Stomach smooth muscle (tissue), 2 donors: ENCODE measurements around the gene UQCC5.

Experiments used
- H3K27ac ChIP-seq: one replicate; pipeline ENCODE4 v1.7.0; 2013; ENCODE audit warnings: mild to moderate bottlenecking, low read length, inconsistent platforms
- H3K27me3 ChIP-seq, 2 donors: one replicate each; pipeline ENCODE4 v1.7.0; 2013; ENCODE audit warnings: low read length in 2 of 2; ENCODE audit not compliant: insufficient read depth in 2 of 2, control insufficient read depth in 1 of 2
- H3K36me3 ChIP-seq, 2 donors: one replicate each; pipeline ENCODE4 v1.7.0; 2013; ENCODE audit warnings: low read length in 2 of 2; ENCODE audit not compliant: control insufficient read depth in 2 of 2, insufficient read depth in 2 of 2
- H3K4me1 ChIP-seq: one replicate; pipeline ENCODE4 v1.7.0; 2013; ENCODE audit warnings: low read length; ENCODE audit not compliant: control insufficient read depth, insufficient read depth
- H3K4me3 ChIP-seq, 2 donors: one replicate each; pipeline ENCODE4 v1.7.0; 2013; ENCODE audit warnings: low read length in 2 of 2
- H3K9ac ChIP-seq, 2 donors: one replicate each; pipeline ENCODE4 v1.7.0; 2013; ENCODE audit warnings: low read length in 2 of 2, mild to moderate bottlenecking in 1 of 2
- H3K9me3 ChIP-seq, 2 donors: one replicate each; pipeline ENCODE4 v1.7.0; 2013; ENCODE audit warnings: low read length in 2 of 2; ENCODE audit not compliant: control insufficient read depth in 2 of 2
- donor health status: healthy.
- donor health status: Pancreatic carcinoma.

UQCC5 gene

GRCh38 chr3:52506266-52506966, 30.0 kb upstream of the UQCC5 start:
- Histone ChIP-seq H3K9me3 (no peaks in the 10 kb centered on the region), H3K36me3 (no peaks in the 10 kb centered on the region), H3K27me3 (no peaks in the 10 kb centered on the region), H3K4me3 (no peak overlapping the region), H3K4me1 (no peaks in the 10 kb centered on the region), H3K9ac (no peak overlapping the region), H3K27ac (no peak overlapping the region)

- Histone ChIP-seq H3K4me3 (no peak overlapping the region), H3K27ac (no peak overlapping the region), H3K9ac (no peak overlapping the region), H3K27me3 (no peaks in the 10 kb centered on the region), H3K36me3 (no peaks in the 10 kb centered on the region), H3K4me1 (no peaks in the 10 kb centered on the region), H3K9me3 (no peaks in the 10 kb centered on the region)
Observed at GRCh38 chr3:52507359-52507758, 29.0 kb upstream of the UQCC5 start.

- Histone ChIP-seq H3K27me3 (no peaks in the 10 kb centered on the region), H3K4me1 (no peaks in the 10 kb centered on the region), H3K9me3 (no peaks in the 10 kb centered on the region), H3K36me3 (no peaks in the 10 kb centered on the region), H3K27ac (no peak overlapping the region), H3K9ac (no peak overlapping the region), H3K4me3 (no peak overlapping the region)
Observed at GRCh38 chr3:52509753-52510328, 26.6 kb upstream of the UQCC5 start.

GRCh38 chr3:52511509-52511908, 24.9 kb upstream of the UQCC5 start:
- H3K9me3 ChIP-seq = no peaks in the 10 kb centered on the region
- H3K9ac ChIP-seq = no peak overlapping the region
- no peaks in the 10 kb centered on the region for H3K4me1 ChIP-seq
- H3K4me3 ChIP-seq = no peak overlapping the region
- H3K27me3 ChIP-seq = no peaks in the 10 kb centered on the region
- H3K36me3 ChIP-seq = no peaks in the 10 kb centered on the region
- H3K27ac ChIP-seq = no peak overlapping the region

DNA sequence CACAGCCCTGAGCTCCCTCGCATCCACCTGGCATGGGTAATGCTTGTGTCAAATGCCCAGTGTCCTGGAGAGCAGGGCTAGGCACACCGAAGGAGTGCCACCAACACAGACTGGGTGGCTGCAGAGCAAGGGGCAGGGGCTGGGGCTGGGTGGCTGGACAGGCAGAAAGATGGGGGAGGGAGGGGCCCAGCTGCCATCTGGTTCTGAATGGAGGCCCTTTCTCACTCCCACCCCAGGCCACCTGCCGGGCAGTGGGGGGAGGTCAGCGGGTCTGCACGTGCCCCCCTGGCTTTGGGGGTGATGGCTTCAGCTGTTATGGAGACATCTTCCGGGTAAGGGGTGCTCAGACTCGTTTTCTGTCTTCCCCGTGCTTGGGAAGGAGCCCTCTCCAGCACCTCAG, 24.3 kb upstream of the UQCC5 start:
- no peaks in the 10 kb centered on the region for H3K36me3 ChIP-seq
- H3K9ac ChIP-seq = no peak overlapping the region
- H3K9me3 ChIP-seq = no peaks in the 10 kb centered on the region
- H3K4me3 ChIP-seq = no peak overlapping the region
- no peaks in the 10 kb centered on the region for H3K4me1 ChIP-seq
- H3K27ac ChIP-seq = no peak overlapping the region
- H3K27me3 ChIP-seq = no peaks in the 10 kb centered on the region

- Histone ChIP-seq H3K9ac (no peak overlapping the region), H3K4me1 (no peaks in the 10 kb centered on the region), H3K27me3 (no peaks in the 10 kb centered on the region), H3K9me3 (no peaks in the 10 kb centered on the region), H3K4me3 (no peak overlapping the region), H3K27ac (no peak overlapping the region), H3K36me3 (no peaks in the 10 kb centered on the region)
Observed at GRCh38 chr3:52512727-52513126, 23.7 kb upstream of the UQCC5 start.

GRCh38 chr3:52513281-52513680, 23.1 kb upstream of the UQCC5 start:
- H3K36me3 ChIP-seq = no peaks in the 10 kb centered on the region
- no peaks in the 10 kb centered on the region for H3K9me3 ChIP-seq
- no peak overlapping the region for H3K4me3 ChIP-seq
- H3K4me1 ChIP-seq = peaks cover 2% of the 10 kb centered on the region
- no peak overlapping the region for H3K9ac ChIP-seq
- no peak overlapping the region for H3K27ac ChIP-seq
- H3K27me3 ChIP-seq = no peaks in the 10 kb centered on the region

GRCh38 chr3:52514576-52514975, 21.8 kb upstream of the UQCC5 start:
- no peaks in the 10 kb centered on the region for H3K27me3 ChIP-seq

GRCh38 chr3:52515192-52515591, 21.2 kb upstream of the UQCC5 start:
- Histone ChIP-seq H3K36me3 (peaks cover 0 to 2% of the 10 kb centered on the region in 2 donors), H3K27ac (no peak overlapping the region), H3K27me3 (no peaks in the 10 kb centered on the region), H3K4me1 (peaks cover 5% of the 10 kb centered on the region), H3K9me3 (no peaks in the 10 kb centered on the region), H3K9ac (no peak overlapping the region), H3K4me3 (no peak overlapping the region)

More at GRCh38 chr3:52514576-52514975, 21.8 kb upstream of the UQCC5 start:
- Histone ChIP-seq H3K9me3 (no peaks in the 10 kb centered on the region), H3K27ac (no peak overlapping the region), H3K9ac (no peak overlapping the region), H3K4me1 (peaks cover 5% of the 10 kb centered on the region), H3K36me3 (peaks cover 0 to under 1% of the 10 kb centered on the region in 2 donors), H3K4me3 (no peak overlapping the region)

DNA sequence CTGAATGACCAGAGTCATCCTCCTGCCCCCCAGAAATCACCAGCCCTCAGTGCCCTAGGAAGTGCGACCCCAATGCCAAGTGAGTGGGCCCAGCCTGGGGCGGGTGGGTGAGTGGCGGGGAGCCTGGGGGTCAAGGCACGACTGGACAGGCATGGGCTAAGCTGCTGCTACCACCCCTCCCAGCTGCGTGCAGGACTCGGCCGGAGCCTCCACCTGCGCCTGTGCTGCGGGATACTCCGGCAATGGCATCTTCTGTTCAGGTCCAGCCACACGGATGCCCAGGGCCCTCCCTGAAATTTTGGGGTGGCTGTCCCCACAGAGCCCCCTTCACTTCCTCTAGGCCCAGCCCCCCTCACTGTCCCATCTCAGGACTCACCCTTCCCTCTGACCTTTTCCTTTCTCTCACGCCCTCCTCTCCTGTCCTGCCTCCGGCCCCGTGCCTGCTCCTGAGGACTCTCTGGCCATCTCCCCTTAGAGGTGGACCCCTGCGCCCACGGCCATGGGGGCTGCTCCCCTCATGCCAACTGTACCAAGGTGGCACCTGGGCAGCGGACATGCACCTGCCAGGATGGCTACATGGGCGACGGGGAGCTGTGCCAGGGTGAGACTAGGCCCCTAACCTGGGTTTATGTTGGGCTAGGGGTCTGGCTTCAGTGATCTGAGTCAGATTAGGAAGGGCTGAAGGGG, 19.8 kb upstream of the UQCC5 start:
- H3K36me3 ChIP-seq = peaks cover 0 to 2% of the 10 kb centered on the region in 2 donors

More for the DNA sequence above, 19.8 kb upstream of the UQCC5 start:
- peaks cover 5% of the 10 kb centered on the region for H3K4me1 ChIP-seq
- H3K4me3 ChIP-seq = no peak overlapping the region
- no peaks in the 10 kb centered on the region for H3K27me3 ChIP-seq
- H3K27ac ChIP-seq = no peak overlapping the region
- H3K9me3 ChIP-seq = no peaks in the 10 kb centered on the region
- no peak overlapping the region for H3K9ac ChIP-seq
